Right cardiac atrium (tissue), 5 donors: ENCODE measurements around the gene IRF2BPL. TPM values are rescaled to one million over a fixed set of nuclear protein-coding genes. Genes with fewer than 3 reads are reported as not detected.
A peak's percentile ranks its signal among the peaks of the same experiment; 100 is the strongest.

Source experiments
- ATAC-seq, 2 donors: fragments of 200-7000 bp; cut with Tn5 transposase; one replicate each; pipeline versions ENCODE4 v1.8.0 to v1.9.1; 2020; ENCODE audit warnings: moderate library complexity in 2 of 2, mild to moderate bottlenecking in 1 of 2
- DNase-seq, 3 donors: peaks; one replicate each; pipeline ENCODE4 v3.0.0-alpha.2; 2020
- H3K27ac ChIP-seq: one replicate; pipeline ENCODE4 v1.5.1; 2013; ENCODE audit warnings: mild to moderate bottlenecking, low read length, control low read depth, moderate library complexity
- H3K27me3 ChIP-seq: one replicate; pipeline ENCODE4 v1.6.1; 2013; ENCODE audit not compliant: control insufficient read depth, insufficient read depth
- H3K4me1 ChIP-seq: one replicate; pipeline ENCODE4 v1.6.1; 2013; ENCODE audit warnings: low read length; ENCODE audit not compliant: control insufficient read depth, insufficient read depth
- H3K4me3 ChIP-seq: one replicate; pipeline ENCODE4 v1.5.1; 2013; ENCODE audit warnings: low read length, control low read depth
- H3K9me3 ChIP-seq: one replicate; pipeline ENCODE4 v1.6.1; 2013; ENCODE audit warnings: low read length; ENCODE audit not compliant: control insufficient read depth
- WGBS: extraction: QIAGEN DNeasy Blood & Tissue Kit; methylation state at CpG from one replicate; pipeline ENCODE4 v1.1.7; 2013; 5-methylcytosine and 5-hydroxymethylcytosine counted together
- intact Hi-C, 4 donors: fragments of 100-400 bp; cut with DNase I; formaldehyde crosslinking; loops; one replicate each; pipeline versions ENCODE4 v1.11.0 to v1.14.0; 2022 to 2023
- polyA plus RNA-seq: library from polyadenylated mRNA; stranded (reverse); fragments of 200-250 nt; gene quantifications from one replicate; pipeline ENCODE4 v1.2.3, GENCODE V29; 2013
- total RNA-seq, 4 donors: library from RNA; stranded (reverse); fragmentation: NEBNext Ultra II Directional; extraction: Animal tissue kit (Norgen Biotek cat#: 25700); gene quantifications; one replicate each; pipeline ENCODE4 v1.2.1, GENCODE V29; 2021
- donor health status: healthy with polysubstance abuse.
- donor health status: DM: no; HTN: yes; CAD: no.
- donor health status: DM: no; HTN: no; CAD: no.
- donor health status: DM: no; HTN: yes; CAD: no; lungs with severe emphysema.
- donor health status: DM: yes; HTN: yes; CAD: no.

IRF2BPL gene
- total and polyA plus RNA-seq, 5 donors: 22.0 to 61.2 (median 49.2) TPM

DNA sequence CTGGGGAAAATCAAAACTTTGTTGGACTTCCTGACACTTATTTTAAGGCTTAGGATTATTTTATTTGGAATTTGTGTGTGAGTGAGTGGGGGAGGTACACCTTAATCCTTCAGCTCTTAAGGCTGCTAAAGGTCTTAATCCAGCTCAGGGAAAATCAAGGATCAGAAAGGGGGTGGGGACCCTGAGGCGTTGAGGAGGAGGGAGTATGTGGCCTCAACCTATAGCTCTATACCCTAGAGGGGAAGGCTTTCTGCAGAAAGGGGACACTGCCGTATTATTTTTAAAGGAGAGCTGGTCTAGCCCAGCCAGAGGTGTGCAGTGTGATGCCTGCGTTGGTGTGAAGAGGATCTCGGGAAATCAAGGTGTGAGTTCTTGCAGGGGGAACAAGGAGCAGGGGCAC, 20.0 kb downstream of the IRF2BPL start:
- intact Hi-C loops: no loop called here
- DNase-seq (no peak), ATAC-seq (no peak)
- H3K4me3 ChIP-seq: no peak overlapping the region
- no peaks in the 10 kb centered on the region for H3K27me3 ChIP-seq
- H3K27ac ChIP-seq: no peak overlapping the region
- peaks cover 11% of the 10 kb centered on the region for H3K4me1 ChIP-seq
- H3K9me3 ChIP-seq: no peaks in the 10 kb centered on the region
- WGBS: 88% methylated on average over 4 of the region's 4 CpGs

DNA sequence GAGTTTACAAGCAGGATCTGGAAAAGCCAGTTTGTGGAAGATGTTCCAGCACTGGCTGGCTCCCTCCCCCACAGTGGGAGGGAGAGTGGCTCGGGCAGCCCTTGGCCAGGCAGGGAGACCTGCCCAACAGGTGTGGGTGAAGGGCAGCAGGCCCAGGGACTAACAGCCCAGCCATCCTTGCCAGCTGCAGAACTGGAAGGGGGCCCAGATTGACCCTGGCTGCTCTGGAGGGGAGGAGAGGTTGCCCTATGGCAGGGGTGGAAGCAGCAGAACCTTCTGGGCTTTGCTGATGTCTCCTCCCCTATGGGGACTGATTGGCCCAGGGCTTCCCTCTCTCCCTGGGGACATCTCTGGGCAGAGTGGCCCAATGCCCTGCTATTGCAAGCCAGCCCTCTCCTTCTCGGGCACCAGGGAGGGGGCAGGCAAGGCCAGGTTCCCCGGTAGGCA, 20.5 kb downstream of the IRF2BPL start:
- no peak overlapping the region for H3K4me3 ChIP-seq
- ATAC-seq (peak; percentile 16 to 37), DNase-seq (peak in 1 of 3 donors; percentile 54)
- no peaks in the 10 kb centered on the region for H3K27me3 ChIP-seq
- H3K4me1 ChIP-seq: peaks cover 9% of the 10 kb centered on the region
- no peak overlapping the region for H3K27ac ChIP-seq
- no peaks in the 10 kb centered on the region for H3K9me3 ChIP-seq
- 44% methylated on average over 3 of the region's 3 CpGs for WGBS
- intact Hi-C loops: no loop called here

DNA sequence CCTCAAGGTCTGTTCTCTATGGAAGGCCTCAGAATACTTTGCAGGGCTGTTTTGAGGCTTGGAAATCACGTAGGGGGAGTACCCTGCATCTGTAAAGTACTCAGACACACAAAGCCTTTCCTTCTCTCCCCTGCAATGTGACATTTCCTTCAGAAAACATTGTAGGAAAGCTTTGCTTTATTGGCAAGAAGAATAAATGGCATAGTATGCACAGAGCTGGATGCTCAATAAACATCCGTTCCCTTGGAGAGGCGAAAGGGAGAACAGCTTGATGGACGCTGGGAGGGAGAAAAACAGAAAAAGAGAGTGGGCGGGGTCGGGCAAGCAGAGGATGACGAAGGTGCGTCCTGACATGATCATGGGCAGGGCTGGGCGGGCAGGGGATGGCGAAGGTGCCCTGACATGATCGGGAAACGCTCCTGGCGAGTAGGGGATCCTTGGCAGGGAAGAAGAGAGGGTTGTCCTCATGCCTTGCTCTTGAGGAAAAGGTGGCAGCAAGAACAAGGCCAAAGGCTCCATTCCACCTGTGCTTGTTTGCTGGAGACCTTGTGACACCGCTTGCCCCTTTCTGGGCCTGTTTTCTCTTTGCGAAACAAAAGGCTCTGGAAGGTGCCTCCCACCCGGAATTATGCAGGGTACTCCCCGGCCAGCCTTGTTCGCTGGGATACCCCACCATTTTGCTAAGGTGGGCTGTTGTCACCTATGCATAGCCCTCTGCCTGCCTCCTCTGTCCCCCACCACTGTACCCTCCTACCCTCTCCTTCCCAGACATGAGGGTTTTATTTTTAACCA, 21.1 kb downstream of the IRF2BPL start:
- H3K9me3 ChIP-seq: no peaks in the 10 kb centered on the region
- H3K4me1 ChIP-seq: peaks cover 6% of the 10 kb centered on the region
- no peaks in the 10 kb centered on the region for H3K27me3 ChIP-seq
- WGBS: 83% methylated on average over 18 of the region's 18 CpGs
- intact Hi-C loops: no loop called here
- H3K4me3 ChIP-seq: no peak overlapping the region
- H3K27ac ChIP-seq: no peak overlapping the region
- DNase-seq: no peak
- ATAC-seq: no peak

DNA sequence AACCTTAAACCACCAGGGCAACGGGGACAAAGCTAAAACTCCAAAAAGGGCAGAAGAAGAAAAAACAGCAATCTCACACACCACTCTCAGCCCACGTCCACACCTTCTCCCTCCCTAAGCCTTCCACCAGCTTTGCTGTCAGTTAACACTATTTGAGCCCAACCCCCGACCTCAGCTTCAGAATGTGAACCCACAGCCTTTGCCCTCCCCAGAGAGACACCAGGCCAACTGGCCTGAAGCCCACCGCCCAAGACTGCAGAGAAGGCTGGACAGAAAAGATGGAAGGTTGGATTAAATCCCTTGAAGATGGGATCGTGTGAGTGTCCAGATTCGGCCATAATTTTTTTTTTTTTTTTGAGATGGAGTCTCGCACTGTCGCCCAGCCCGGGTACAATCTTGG, 22.4 kb downstream of the IRF2BPL start:
- no peak for ATAC-seq
- H3K27ac ChIP-seq: no peak overlapping the region

DNA sequence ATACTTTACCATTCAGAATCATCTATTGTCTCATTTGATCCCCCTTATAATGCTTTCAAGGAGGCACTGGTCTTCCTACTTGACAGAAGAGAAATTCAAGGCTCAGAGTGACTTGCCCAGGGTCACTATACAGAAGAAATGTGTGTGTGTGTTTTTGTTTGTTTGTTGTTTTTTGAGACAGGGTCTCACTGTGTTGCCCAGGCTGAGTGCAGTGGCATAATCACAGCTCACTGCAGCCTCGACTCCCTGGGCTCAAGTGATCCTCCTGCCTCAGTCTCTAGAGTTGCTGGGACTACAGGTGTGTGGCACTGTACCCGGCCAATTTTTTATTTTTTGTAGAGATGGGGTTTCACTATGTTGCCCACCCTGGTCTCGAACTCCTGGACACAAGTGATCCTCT, 22.9 kb downstream of the IRF2BPL start:
- Histone ChIP-seq H3K4me3 (no peak overlapping the region), H3K4me1 (peaks cover 6% of the 10 kb centered on the region), H3K27me3 (no peaks in the 10 kb centered on the region), H3K27ac (no peak overlapping the region), H3K9me3 (no peaks in the 10 kb centered on the region)
- DNase-seq (no peak), ATAC-seq (no peak)
- intact Hi-C loops: no loop called here
- 95% methylated on average over 3 of the region's 3 CpGs for WGBS

More for the DNA sequence above, 22.4 kb downstream of the IRF2BPL start:
- H3K4me1 ChIP-seq: peaks cover 6% of the 10 kb centered on the region
- DNase-seq: no peak
- intact Hi-C loops: no loop called here
- no peaks in the 10 kb centered on the region for H3K27me3 ChIP-seq
- whole genome bisulfite sequencing: 68% methylated on average over 9 of the region's 9 CpGs
- H3K4me3 ChIP-seq: no peak overlapping the region
- H3K9me3 ChIP-seq: no peaks in the 10 kb centered on the region

DNA sequence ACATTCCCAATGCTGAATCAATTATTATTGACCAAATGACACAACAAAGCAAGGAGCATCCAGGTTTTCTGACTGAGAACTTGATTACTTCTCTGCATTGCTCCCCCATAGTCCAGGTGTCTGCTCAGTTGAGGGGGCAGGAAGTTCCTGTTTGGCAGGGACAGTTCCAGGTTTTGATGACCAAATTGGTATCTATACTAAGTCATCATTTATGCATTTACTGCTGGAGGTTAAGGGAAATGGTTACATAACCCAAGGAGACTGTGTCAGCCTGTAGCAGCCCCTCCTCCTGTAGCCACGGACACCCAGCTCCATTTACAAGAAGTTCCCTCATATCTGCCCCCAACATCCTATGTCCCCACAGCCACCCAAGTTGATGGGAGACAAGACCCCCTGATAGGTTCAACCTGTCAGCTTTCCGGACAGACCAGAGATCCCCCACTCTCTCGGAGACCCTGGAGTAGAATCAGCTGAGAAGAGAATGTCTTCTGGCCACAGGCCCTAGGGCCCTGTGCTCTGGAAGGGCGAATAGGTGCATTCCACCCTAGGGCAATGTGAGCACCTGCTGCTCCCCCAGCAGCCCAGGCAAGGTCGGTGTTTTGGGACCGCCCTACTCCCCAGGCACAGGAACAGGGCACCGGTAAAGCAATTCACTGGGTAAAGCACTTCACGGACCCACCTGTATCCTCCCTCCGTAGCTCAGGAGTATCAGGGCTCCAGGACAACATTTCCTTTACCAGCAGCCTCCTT, 23.6 kb downstream of the IRF2BPL start:
- Histone ChIP-seq H3K4me1 (peaks cover 8% of the 10 kb centered on the region), H3K27ac (no peak overlapping the region), H3K4me3 (no peak overlapping the region), H3K9me3 (no peaks in the 10 kb centered on the region), H3K27me3 (no peaks in the 10 kb centered on the region)
- 70% methylated on average over 9 of the region's 9 CpGs for WGBS
- DNase-seq (no peak), ATAC-seq (no peak)
- intact Hi-C loops: no loop called here

DNA sequence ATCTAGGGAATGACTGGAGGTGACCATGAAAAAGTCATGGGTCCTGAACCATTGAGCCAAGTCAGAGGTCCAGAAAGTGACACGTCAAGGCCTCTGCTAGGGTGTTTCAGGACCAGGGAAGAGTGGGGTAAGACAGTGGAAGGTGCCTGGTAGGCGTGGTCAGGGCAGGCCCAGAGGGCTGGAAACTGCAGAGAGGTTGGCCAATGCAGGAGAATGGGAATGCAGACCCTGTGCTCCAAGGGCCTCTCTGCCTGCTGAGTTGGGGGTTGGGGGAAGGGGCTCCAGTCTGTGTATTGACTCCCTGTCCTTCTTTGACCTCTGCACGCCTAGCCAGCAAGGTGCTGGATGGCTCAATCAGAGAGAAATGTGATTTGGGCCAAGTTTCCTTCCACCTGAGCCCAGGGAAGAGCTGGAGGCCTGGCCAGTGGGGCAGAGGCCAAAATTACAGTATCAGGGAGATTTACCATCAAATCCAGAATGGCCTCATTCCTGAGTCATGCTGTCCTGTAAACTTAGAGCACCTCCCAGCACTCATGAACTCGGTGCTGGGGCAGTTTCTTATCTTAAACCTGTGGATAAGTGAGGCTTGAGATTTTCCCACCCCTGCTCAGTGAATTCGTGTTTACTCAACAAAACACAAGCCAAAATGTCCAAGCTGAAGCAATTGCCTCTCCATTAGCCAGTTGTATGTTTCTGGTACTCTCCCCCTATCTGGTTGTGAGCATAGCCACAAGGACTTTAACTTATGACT, 24.4 kb downstream of the IRF2BPL start:
- no peaks in the 10 kb centered on the region for H3K9me3 ChIP-seq
- ATAC-seq: no peak
- 76% methylated on average over 5 of the region's 5 CpGs for WGBS
- H3K4me1 ChIP-seq: peaks cover 8% of the 10 kb centered on the region
- H3K27ac ChIP-seq: no peak overlapping the region
- DNase-seq: no peak
- no peaks in the 10 kb centered on the region for H3K27me3 ChIP-seq
- intact Hi-C loops: no loop called here
- H3K4me3 ChIP-seq: no peak overlapping the region

DNA sequence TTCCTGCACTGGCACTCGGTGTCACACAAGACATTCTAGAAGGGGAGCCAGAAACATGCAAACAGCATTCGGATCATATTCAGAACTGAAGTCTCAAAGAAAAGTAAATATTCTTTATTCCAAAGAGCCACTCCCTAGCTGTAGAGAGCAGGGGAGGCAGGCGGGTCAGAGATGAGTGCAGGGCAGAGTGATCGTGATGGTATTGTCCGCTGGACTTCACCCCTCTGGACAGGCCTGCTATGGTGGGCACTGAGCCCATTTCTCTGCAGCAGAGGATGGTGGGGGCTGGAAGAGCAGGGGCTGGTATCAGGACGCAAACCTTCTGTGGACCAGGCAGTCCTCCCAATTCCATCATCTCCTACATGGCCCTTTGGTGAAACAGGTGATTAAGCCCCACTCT, 25.6 kb downstream of the IRF2BPL start:
- 75% methylated on average over 6 of the region's 6 CpGs for WGBS
- no peak for ATAC-seq
- Histone ChIP-seq H3K27ac (no peak overlapping the region), H3K27me3 (no peaks in the 10 kb centered on the region), H3K4me3 (no peak overlapping the region), H3K4me1 (peaks cover 5% of the 10 kb centered on the region), H3K9me3 (no peaks in the 10 kb centered on the region)
- intact Hi-C loops: no loop called here
- DNase-seq: no peak

DNA sequence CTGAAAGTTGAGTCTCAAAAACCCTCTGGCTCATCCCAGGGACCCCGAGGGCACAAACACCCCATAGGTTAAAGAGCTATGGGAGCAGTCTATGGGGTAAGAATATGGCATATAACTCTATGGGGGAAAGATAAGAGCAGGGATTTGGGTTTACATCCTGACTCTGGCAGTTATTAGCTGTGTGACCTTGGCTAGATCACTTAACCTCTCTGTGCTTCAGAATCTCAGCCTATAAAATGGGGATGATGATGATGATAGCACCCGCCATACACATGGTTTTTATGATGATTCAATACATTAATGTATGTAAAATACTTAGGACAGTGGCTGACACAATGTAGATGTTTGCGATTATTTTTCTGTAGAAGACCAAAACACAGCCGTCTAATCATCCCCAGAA, 26.2 kb downstream of the IRF2BPL start:
- intact Hi-C loops: no loop called here
- WGBS: 97% methylated on average over 4 of the region's 4 CpGs
- H3K27me3 ChIP-seq: no peaks in the 10 kb centered on the region
- H3K9me3 ChIP-seq: no peaks in the 10 kb centered on the region
- peaks cover 4% of the 10 kb centered on the region for H3K4me1 ChIP-seq
- no peak overlapping the region for H3K4me3 ChIP-seq
- no peak overlapping the region for H3K27ac ChIP-seq
- DNase-seq (no peak), ATAC-seq (no peak)

DNA sequence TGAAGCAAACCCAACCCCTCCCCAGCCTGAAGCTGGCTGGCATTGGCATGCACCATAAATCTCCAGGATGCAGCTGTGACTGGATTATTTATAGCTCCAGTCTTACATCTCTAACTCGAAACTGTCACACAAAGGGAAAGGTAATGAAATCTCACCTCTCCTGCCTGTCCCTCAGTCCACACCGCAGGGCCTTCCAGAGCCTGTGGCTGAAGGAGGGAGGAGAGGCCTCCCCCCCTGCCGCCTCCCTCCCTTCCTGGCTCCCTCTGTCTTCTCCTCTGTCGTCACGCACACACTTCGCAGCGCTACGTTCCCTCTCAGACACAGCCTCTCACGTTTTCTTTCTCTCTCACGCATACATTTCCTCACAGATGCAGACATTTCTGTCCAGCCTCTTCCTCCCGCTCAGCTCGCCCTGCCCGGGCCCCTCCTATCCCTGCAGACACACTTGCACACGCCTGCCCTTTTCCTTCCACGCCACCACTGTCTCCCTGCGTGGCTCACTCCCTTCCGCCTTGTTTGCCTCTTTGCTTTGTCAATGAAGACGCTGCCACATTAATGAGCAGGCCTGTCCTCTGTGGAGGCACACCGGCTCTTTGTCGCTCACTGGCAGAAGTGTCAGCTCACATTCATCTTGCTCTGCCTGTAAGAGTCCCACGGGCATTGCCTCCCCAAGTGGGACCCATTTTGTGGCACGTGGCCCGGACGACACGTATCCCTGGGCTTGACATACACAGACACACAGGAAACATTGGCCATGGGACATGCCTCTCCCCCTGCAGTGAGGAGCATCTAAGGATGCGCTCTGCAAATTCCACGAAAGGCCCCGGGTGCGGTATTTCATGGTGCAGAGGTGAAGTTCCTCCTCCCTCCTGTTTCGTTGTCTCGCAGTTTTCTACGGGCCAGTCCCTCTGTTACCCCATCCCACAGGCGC, 27.9 kb downstream of the IRF2BPL start:
- Histone ChIP-seq H3K9me3 (no peaks in the 10 kb centered on the region), H3K27me3 (no peaks in the 10 kb centered on the region), H3K27ac (no peak overlapping the region), H3K4me1 (peaks cover 2% of the 10 kb centered on the region), H3K4me3 (no peak overlapping the region)
- 34% methylated on average over 33 of the region's 33 CpGs for WGBS
- ATAC-seq: peak; percentile 66 to 70
- intact Hi-C loops: no loop called here
- DNase-seq: peak; percentile 42 to 76 (median 63)
